K562 treated with DMSO at 1 percent for 24 hours (cell line): ENCODE results near the gene IL2RG. TPM values are rescaled to one million over a fixed set of nuclear protein-coding genes. Genes with fewer than 3 reads are reported as not detected.

Source experiments
- total RNA-seq: library from RNA; unstranded; fragments of 300-600 nt; gene quantifications from 2 replicates; pipeline ENCODE4 v1.2.3, GENCODE V29; 2022; ENCODE audit warnings: low read depth; ENCODE audit not compliant: insufficient read depth

The IL2RG gene
- 9.4 and 9.7 TPM in 2 replicates for total RNA-seq

GRCh38 chrX:71111141-71111843, at the start of gene IL2RG:
Gene IL2RG (minus strand): TSS chrX:71111577. CDS start chrX:71111539, 38 bp downstream.

GRCh38 chrX:71144651-71145050, 33.3 kb upstream of the IL2RG start, which contains the start of gene NLGN3:
Gene NLGN3 (plus strand): TSS chrX:71144841. CDS start chrX:71147750, 2,909 bp downstream.

GRCh38 chrX:71118032-71118984, 6.9 kb upstream of the IL2RG start, which contains the start of gene MED12:
Gene MED12 (plus strand): TSS chrX:71118596. CDS start chrX:71118755, 159 bp downstream.

GRCh38 chrX:71106427-71106826, 5.0 kb downstream of the IL2RG start, which contains the start of gene CXorf65:
Gene CXorf65 (minus strand): TSS chrX:71106740. CDS start chrX:71106556, 184 bp downstream.

GRCh38 chrX:71095555-71095980, 15.8 kb downstream of the IL2RG start, which contains the start of gene FOXO4:
Gene FOXO4 (plus strand): TSS chrX:71095851. CDS start chrX:71096529, 678 bp downstream.

GRCh38 chrX:71068044-71068918, 43.1 kb downstream of the IL2RG start, which contains the start of gene SNX12:
Gene SNX12 (minus strand): TSS chrX:71068334. CDS start chrX:71068306, 28 bp downstream.

Other genes starting within 250 kb of the IL2RG start
- gene TEX11, start 202.9 kb downstream of the IL2RG start, total RNA-seq: 0.65 and 0.86 TPM in 2 replicates
- not detected in 2 replicates for gene SLC7A3, start 180.5 kb downstream of the IL2RG start, total RNA-seq
- 34.7 and 37.1 TPM in 2 replicates for gene SNX12, start 43.2 kb downstream of the IL2RG start, total RNA-seq
- gene FOXO4, start 15.7 kb downstream of the IL2RG start, total RNA-seq: 23.0 and 29.0 TPM in 2 replicates
- 1.0 TPM in 1 of 2 replicates, not detected in the other for gene CXorf65, start 4.8 kb downstream of the IL2RG start, total RNA-seq
- 31.6 and 35.0 TPM in 2 replicates for gene MED12, start 7.0 kb upstream of the IL2RG start, total RNA-seq
- gene NLGN3, start 33.3 kb upstream of the IL2RG start, total RNA-seq: 2.3 TPM in 2 replicates
- gene GJB1, start 111.6 kb upstream of the IL2RG start, total RNA-seq: not detected in 2 replicates
- gene ZMYM3, start 142.6 kb upstream of the IL2RG start, total RNA-seq: 25.1 and 27.4 TPM in 2 replicates
- gene NONO, start 172.1 kb upstream of the IL2RG start, total RNA-seq: 324 and 330 TPM in 2 replicates
- 0.72 TPM in 1 of 2 replicates, not detected in the other for gene ITGB1BP2, start 190.2 kb upstream of the IL2RG start, total RNA-seq